ENCODE measurements around the gene GNAI3. TPM values are rescaled to one million over a fixed set of nuclear protein-coding genes. Genes with fewer than 3 reads are reported as not detected.
A peak's percentile ranks its signal among the peaks of the same experiment; 100 is the strongest.

GNAI3 gene
- total RNA-seq, 1 experiment from 2014 or later = 10.0 TPM

DNA sequence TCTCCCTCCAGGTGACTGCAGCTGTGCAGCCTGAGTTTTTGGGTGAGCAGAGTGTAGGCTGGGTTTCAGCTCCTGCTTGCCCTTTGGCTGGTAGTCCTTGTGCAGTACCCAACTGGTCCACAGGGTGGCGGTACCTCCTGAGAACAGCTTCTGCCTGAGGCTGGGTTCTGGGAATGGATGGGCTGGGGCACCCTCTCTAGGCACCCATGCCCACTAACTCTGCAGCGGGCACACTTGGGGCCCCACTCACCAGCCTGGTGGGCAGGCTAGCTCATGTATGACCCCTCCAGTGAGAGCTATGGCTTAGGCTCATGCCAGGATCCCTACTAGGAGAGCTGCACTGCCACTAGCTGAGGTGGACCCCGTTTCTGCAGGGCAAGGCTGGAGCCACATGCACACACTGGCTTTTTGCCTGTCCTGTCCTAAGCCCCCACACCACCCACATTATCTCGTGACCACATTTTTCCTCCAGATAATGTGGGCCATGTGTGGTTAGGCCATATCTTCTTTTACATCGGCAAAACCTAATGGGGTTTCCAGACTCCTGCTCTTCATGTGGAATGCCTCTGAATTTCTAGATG lies 92.0 kb downstream of the GNAI3 start:
- DNase-seq = peak; percentile 65 to 79
- POLR2A ChIA-PET (ENCODE audit: unreplicated experiment) = interaction anchor here (0.5 to 0.6 kb wide), 2 partner anchors 16 to 241 kb away, joined by 3 read pairs; partner anchors contain the start of gene GSTM4

DNA sequence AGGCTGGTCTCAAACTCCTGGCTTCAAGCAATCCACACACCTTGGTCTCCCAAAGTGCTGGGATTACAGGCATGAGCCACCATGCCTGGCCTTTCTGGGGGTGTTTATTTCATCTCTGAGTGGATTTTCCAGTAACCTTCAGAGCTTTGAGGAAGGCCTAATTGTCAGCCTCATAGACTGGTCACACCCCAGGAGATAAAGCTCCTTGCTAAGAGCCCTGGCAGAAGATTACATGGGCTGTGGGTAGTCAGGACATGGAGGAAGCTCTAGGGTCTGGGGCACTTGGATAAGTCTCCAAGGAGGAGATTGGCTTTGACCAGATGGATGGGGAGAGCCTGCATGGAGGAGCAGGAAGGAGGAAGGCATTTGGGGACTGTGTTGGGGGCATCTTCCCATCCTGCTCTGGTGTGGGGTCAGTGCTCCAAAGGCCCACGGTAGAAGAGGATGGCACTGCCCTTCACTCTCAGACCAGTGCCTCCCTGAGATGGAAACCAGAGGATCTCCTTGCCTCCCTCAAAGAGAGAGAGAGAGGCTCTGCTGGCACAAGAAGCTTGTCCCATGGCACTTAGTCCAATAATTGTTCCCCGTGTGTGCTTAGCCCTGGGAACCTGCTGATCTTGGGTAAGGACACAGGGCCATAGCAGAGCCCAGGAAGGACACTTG lies 92.8 kb downstream of the GNAI3 start:
- Histone ChIP-seq H4K20me1 (ENCODE audit: insufficient read depth) (no peaks in the 10 kb centered on the region), H3K9me2 (ENCODE audit: insufficient read depth) (no peaks in the 10 kb centered on the region), H3K4me2 (no peak overlapping the region), H3K27ac (no peak overlapping the region), H3K36me3 (ENCODE audit: low read depth) (no peaks in the 10 kb centered on the region), H2AFZ (no peak overlapping the region), H3K79me2 (ENCODE audit: low read depth) (no peaks in the 10 kb centered on the region), H3K27me3 (ENCODE audit: insufficient read depth, low read depth) (no peaks in the 10 kb centered on the region), H3K4me1 (replicated peaks; ENCODE audit: insufficient read depth) (peaks cover 19% of the 10 kb centered on the region), H3F3A (ENCODE audit: insufficient read depth, low read depth) (peaks cover under 1% of the 10 kb centered on the region; the same call in 1 of the 2 replicates), H3K4me3 (no peak overlapping the region), H3K9me3 (ENCODE audit: insufficient read depth, low read depth) (no peaks in the 10 kb centered on the region)
- intact Hi-C loops (cut with micrococcal nuclease; ENCODE audit: unreplicated experiment) = loop anchor here (5.0 kb wide), 1 partner anchor 371 kb away; no protein-coding TSS in a partner anchor
- ChIA-PET POLR2A (ENCODE audit: unreplicated experiment) (no interaction called here), CTCF (interaction anchor here (0.6 to 3.9 kb wide), 8 partner anchors 10 to 343 kb away, joined by 3 to 48 read pairs (median 20); partner anchors contain the start of genes AHCYL1 and GNAI3)
- no TSS peak for BruUV-seq (replicated peaks)
- TF ChIP-seq, protein P1, sequence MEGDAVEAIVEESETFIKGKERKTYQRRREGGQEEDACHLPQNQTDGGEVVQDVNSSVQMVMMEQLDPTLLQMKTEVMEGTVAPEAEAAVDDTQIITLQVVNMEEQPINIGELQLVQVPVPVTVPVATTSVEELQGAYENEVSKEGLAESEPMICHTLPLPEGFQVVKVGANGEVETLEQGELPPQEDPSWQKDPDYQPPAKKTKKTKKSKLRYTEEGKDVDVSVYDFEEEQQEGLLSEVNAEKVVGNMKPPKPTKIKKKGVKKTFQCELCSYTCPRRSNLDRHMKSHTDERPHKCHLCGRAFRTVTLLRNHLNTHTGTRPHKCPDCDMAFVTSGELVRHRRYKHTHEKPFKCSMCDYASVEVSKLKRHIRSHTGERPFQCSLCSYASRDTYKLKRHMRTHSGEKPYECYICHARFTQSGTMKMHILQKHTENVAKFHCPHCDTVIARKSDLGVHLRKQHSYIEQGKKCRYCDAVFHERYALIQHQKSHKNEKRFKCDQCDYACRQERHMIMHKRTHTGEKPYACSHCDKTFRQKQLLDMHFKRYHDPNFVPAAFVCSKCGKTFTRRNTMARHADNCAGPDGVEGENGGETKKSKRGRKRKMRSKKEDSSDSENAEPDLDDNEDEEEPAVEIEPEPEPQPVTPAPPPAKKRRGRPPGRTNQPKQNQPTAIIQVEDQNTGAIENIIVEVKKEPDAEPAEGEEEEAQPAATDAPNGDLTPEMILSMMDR (conservative IDR thresholded peaks at IDR 0.05) = no peak
- no peak for TF ChIP-seq EZH2 (IDR thresholded peaks at IDR 0.05; ENCODE audit: low read depth)
- no peak for DNase-seq

More for the DNA sequence above, 92.0 kb downstream of the GNAI3 start:
- Histone ChIP-seq H3K27ac (no peak overlapping the region), H2AFZ (no peak overlapping the region), H3K4me1 (replicated peaks; ENCODE audit: insufficient read depth) (peaks cover 27% of the 10 kb centered on the region), H3K9me3 (ENCODE audit: insufficient read depth, low read depth) (no peaks in the 10 kb centered on the region), H3F3A (ENCODE audit: insufficient read depth, low read depth) (peaks cover 9% of the 10 kb centered on the region; the same call in 1 of the 2 replicates), H3K9me2 (ENCODE audit: insufficient read depth) (no peaks in the 10 kb centered on the region), H3K36me3 (ENCODE audit: low read depth) (no peaks in the 10 kb centered on the region), H3K4me2 (no peak overlapping the region), H3K4me3 (no peak overlapping the region), H3K79me2 (ENCODE audit: low read depth) (no peaks in the 10 kb centered on the region), H3K27me3 (ENCODE audit: insufficient read depth, low read depth) (no peaks in the 10 kb centered on the region), H4K20me1 (ENCODE audit: insufficient read depth) (no peaks in the 10 kb centered on the region)
- no peak for TF ChIP-seq EZH2 (IDR thresholded peaks at IDR 0.05; ENCODE audit: low read depth)
- TF ChIP-seq, protein P1 (conservative IDR thresholded peaks at IDR 0.05) = peak; percentile 100
- intact Hi-C loops (cut with micrococcal nuclease; ENCODE audit: unreplicated experiment) = loop anchor here (5.0 kb wide), 1 partner anchor 372 kb away; no protein-coding TSS in a partner anchor
- CTCF ChIA-PET = interaction anchor here (0.5 to 3.9 kb wide), 11 partner anchors 11 to 702 kb away, joined by 3 to 48 read pairs (median 5); partner anchors contain the start of genes AHCYL1 and GNAI3
- BruUV-seq (replicated peaks) = no TSS peak

DNA sequence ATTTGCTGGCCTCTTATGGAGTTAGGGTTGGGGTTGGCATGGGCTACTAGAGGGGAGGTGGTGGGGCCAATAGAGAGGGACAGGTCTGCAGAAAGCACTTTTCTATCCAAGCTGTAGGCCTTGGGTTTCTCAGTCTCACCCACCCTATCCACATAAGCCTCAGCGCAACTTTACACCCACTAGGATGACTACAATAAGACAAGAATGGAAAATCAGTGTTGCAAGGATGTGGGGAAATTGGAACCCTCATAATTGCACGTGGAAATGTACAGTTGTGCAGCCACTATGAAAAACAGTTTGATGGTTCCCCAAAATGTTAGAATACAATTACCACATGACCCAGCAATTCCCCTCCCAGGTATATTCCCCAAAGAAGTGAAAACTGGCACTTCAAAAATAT lies 93.4 kb downstream of the GNAI3 start:
- H3K27me3 ChIP-seq (ENCODE audit: insufficient read depth, low read depth) = no peaks in the 10 kb centered on the region
- POLR2A ChIA-PET (ENCODE audit: unreplicated experiment) = no interaction called here
- no peaks in the 10 kb centered on the region for H3F3A ChIP-seq (ENCODE audit: insufficient read depth, low read depth)
- no peaks in the 10 kb centered on the region for H4K20me1 ChIP-seq (ENCODE audit: insufficient read depth)
- H3K4me2 ChIP-seq = no peak overlapping the region
- intact Hi-C loops (cut with micrococcal nuclease; ENCODE audit: unreplicated experiment) = loop anchor here (2.0 to 5.0 kb wide), 4 partner anchors 95 to 370 kb away; partner anchors contain the start of gene AHCYL1
- CTCF ChIA-PET = interaction anchor here (0.9 to 3.9 kb wide), 3 partner anchors 28 to 132 kb away, joined by 3 to 48 read pairs (median 22); no protein-coding TSS in a partner anchor
- H3K27ac ChIP-seq = no peak overlapping the region
- no peaks in the 10 kb centered on the region for H3K9me3 ChIP-seq (ENCODE audit: insufficient read depth, low read depth)
- H2AFZ ChIP-seq = no peak overlapping the region
- no peak overlapping the region for H3K4me3 ChIP-seq
- TF ChIP-seq, protein P1 (conservative IDR thresholded peaks at IDR 0.05) = no peak
- TF ChIP-seq EZH2 (IDR thresholded peaks at IDR 0.05; ENCODE audit: low read depth) = no peak
- H3K36me3 ChIP-seq (ENCODE audit: low read depth) = no peaks in the 10 kb centered on the region
- H3K9me2 ChIP-seq (ENCODE audit: insufficient read depth) = no peaks in the 10 kb centered on the region
- no peaks in the 10 kb centered on the region for H3K79me2 ChIP-seq (ENCODE audit: low read depth)
- H3K4me1 ChIP-seq (replicated peaks; ENCODE audit: insufficient read depth) = peaks cover 12% of the 10 kb centered on the region
- DNase-seq = no peak
- BruUV-seq (replicated peaks) = no TSS peak

All from PC-9 (cell line).